OCI-LY1 (cell line): Measurements from ENCODE around the gene MATR3.

Experiments used
- H2AFZ ChIP-seq: fragments of 200-600 bp; sonication (generic), shearing (Covaris generic); 2 replicates; pipeline ENCODE4 v1.6.0; 2014; ENCODE audit warnings: antibody characterized with exemption, mild to moderate bottlenecking, low read length
- H3F3A ChIP-seq: fragments of 200-600 bp; sonication (generic), shearing (Covaris generic); 2 replicates; pipeline ENCODE4 v1.6.0; 2014; ENCODE audit warnings: mild to moderate bottlenecking, antibody characterized with exemption, low read length, moderate library complexity; ENCODE audit not compliant: insufficient read depth
- H3K27ac ChIP-seq: fragments of 200-600 bp; sonication (generic); 2 replicates; pipeline ENCODE4 v1.5.1; 2014; ENCODE audit warnings: low read length, mixed run types, mild to moderate bottlenecking, low read depth; ENCODE audit not compliant: poor library complexity, severe bottlenecking
- H3K27me3 ChIP-seq: fragments of 200-600 bp; sonication (generic); 2 replicates; pipeline ENCODE4 v1.6.0; 2014; ENCODE audit warnings: antibody characterized with exemption, mild to moderate bottlenecking, low read length, moderate library complexity; ENCODE audit not compliant: insufficient read depth
- H3K36me3 ChIP-seq: fragments of 200-600 bp; sonication (generic); 2 replicates; pipeline ENCODE4 v1.6.1; 2014; ENCODE audit warnings: mild to moderate bottlenecking, antibody characterized with exemption, low read length, moderate library complexity, mixed read lengths; ENCODE audit not compliant: insufficient read depth
- H3K4me1 ChIP-seq: fragments of 200-600 bp; sonication (generic); 2 replicates; pipeline ENCODE4 v1.5.1; 2014; ENCODE audit warnings: mild to moderate bottlenecking, low read length, moderate library complexity; ENCODE audit not compliant: insufficient read depth, severe bottlenecking
- H3K4me2 ChIP-seq: fragments of 200-600 bp; sonication (generic), shearing (Covaris generic); 2 replicates; pipeline ENCODE4 v1.6.1; 2014; ENCODE audit warnings: low read length
- H3K4me3 ChIP-seq: fragments of 200-600 bp; sonication (generic); 2 replicates; pipeline ENCODE4 v1.5.1; 2014; ENCODE audit warnings: low read length, low read depth, mild to moderate bottlenecking, mixed read lengths; ENCODE audit not compliant: poor library complexity, severe bottlenecking
- H3K79me2 ChIP-seq: fragments of 200-600 bp; shearing (Covaris generic); 2 replicates; pipeline ENCODE4 v1.6.1; 2016; ENCODE audit warnings: mixed run types, low read length, mixed read lengths; ENCODE audit not compliant: insufficient read depth
- H3K9ac ChIP-seq: fragments of 200-600 bp; sonication (generic), shearing (Covaris generic); 2 replicates; pipeline ENCODE4 v1.6.1; 2014; ENCODE audit warnings: mild to moderate bottlenecking, low read length, mixed read lengths
- H3K9me2 ChIP-seq: fragments of 200-600 bp; sonication (generic), shearing (Covaris generic); 2 replicates; pipeline ENCODE4 v1.6.1; 2014; ENCODE audit warnings: low read depth, mild to moderate bottlenecking, low read length, mixed read lengths
- H3K9me3 ChIP-seq: fragments of 200-600 bp; shearing (Covaris generic); 2 replicates; pipeline ENCODE4 v1.6.1; 2014; ENCODE audit warnings: low read length, mixed read lengths
- H4K20me1 ChIP-seq: fragments of 200-600 bp; sonication (generic), shearing (Covaris generic); 2 replicates; pipeline ENCODE4 v1.6.0; 2016; ENCODE audit warnings: mild to moderate bottlenecking, low read length; ENCODE audit not compliant: insufficient read depth
- EZH2 ChIP-seq: fragments of 200-600 bp; sonication (generic), shearing (Covaris generic); IDR thresholded peaks from 2 replicates; pipeline ENCODE4 v1.8.0; 2017; ENCODE audit warnings: borderline replicate concordance, mixed run types, mild to moderate bottlenecking, antibody characterized with exemption, low read length, moderate library complexity, mixed read lengths
- TF ChIP-seq, protein P1 (sequence below): fragments of 200-600 bp; sonication (generic), shearing (Covaris generic); IDR thresholded peaks from 2 replicates; pipeline ENCODE4 v1.5.1; 2017; ENCODE audit warnings: mild to moderate bottlenecking, antibody characterized with exemption, low read length, moderate library complexity, mixed read lengths

Gene MATR3

DNA sequence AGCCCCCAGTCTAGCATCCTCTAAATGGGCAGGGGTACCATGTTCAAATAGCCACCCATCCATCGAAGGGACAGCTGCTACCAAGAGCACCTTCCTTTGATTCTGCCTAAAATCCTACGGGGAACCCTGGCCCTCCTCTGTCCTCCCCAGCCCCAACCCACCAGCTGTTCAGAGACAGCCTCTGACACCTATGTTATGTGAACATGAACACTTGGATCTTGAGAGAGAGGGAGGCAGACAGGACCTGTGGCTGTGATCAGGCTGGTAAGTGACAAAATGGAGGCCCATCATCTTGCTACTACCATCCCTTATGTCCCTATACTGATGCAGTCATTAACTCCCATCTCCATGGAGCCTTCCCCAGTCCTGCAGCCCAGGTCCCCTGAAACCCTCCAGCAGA is 81.4 kb downstream of the MATR3 start:
- Histone ChIP-seq H2AFZ (no peak overlapping the region), H3K79me2 (no peaks in the 10 kb centered on the region), H3K36me3 (peaks cover 11% of the 10 kb centered on the region; the same call in 1 of the 2 replicates), H3K9ac (no peak overlapping the region), H3K27ac (no peak overlapping the region), H3K9me2 (no peaks in the 10 kb centered on the region), H3K27me3 (no peaks in the 10 kb centered on the region), H3F3A (no peaks in the 10 kb centered on the region), H3K4me2 (no peak overlapping the region), H3K4me1 (no peaks in the 10 kb centered on the region), H3K9me3 (no peaks in the 10 kb centered on the region), H3K4me3 (no peak overlapping the region), H4K20me1 (no peaks in the 10 kb centered on the region)
- TF ChIP-seq EZH2: no peak
- TF ChIP-seq, protein P1, sequence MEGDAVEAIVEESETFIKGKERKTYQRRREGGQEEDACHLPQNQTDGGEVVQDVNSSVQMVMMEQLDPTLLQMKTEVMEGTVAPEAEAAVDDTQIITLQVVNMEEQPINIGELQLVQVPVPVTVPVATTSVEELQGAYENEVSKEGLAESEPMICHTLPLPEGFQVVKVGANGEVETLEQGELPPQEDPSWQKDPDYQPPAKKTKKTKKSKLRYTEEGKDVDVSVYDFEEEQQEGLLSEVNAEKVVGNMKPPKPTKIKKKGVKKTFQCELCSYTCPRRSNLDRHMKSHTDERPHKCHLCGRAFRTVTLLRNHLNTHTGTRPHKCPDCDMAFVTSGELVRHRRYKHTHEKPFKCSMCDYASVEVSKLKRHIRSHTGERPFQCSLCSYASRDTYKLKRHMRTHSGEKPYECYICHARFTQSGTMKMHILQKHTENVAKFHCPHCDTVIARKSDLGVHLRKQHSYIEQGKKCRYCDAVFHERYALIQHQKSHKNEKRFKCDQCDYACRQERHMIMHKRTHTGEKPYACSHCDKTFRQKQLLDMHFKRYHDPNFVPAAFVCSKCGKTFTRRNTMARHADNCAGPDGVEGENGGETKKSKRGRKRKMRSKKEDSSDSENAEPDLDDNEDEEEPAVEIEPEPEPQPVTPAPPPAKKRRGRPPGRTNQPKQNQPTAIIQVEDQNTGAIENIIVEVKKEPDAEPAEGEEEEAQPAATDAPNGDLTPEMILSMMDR: no peak

DNA sequence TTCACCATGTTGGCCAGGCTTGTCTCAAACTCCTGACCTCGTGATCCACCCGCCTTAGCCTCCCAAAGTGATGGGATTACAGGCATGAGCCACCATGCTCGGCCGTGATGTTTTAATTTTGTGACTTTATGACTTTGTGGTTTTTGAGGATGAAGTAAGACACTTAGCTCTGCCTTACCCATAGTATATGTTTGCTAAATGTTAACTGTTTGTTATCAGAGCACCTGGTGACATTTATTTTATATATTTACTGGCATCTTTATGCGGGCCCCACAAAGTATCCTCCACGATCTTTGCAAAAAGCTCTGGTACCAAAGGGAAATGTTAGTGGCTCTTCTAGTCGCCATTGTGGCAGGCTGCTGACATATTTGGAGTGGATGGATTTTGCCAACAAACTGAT is 82.8 kb downstream of the MATR3 start:
- Histone ChIP-seq H3F3A (no peaks in the 10 kb centered on the region), H3K4me1 (no peaks in the 10 kb centered on the region), H3K27ac (no peak overlapping the region), H2AFZ (no peak overlapping the region), H3K27me3 (no peaks in the 10 kb centered on the region), H3K36me3 (peaks cover 5% of the 10 kb centered on the region; the same call in 1 of the 2 replicates), H3K79me2 (no peaks in the 10 kb centered on the region), H3K9me3 (no peaks in the 10 kb centered on the region), H3K4me2 (no peak overlapping the region), H3K4me3 (no peak overlapping the region), H4K20me1 (no peaks in the 10 kb centered on the region), H3K9ac (no peak overlapping the region), H3K9me2 (no peaks in the 10 kb centered on the region)
- no peak for TF ChIP-seq EZH2
- TF ChIP-seq, protein P1: no peak

DNA sequence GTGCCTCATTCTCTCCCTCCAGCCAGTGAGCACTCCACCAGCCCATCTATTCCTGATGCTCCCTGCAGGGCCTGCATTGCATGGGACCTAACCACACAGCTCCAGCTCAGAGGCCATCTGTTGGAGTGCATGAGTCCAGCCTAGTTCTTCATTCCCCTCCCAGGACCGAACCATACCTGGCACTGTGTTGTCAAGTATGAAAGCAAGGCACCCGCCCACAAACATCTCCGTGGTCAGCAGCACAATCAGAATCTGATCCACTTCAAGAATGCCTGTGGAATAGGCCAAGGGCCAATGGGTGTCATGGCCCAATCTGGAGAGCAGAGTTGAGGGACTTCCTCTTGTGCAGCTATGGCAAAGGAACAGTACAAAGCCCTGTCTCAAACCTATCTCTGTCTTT is 83.7 kb downstream of the MATR3 start:
- H2AFZ ChIP-seq: no peak overlapping the region
- no peak overlapping the region for H3K9ac ChIP-seq
- no peak overlapping the region for H3K4me2 ChIP-seq
- no peak overlapping the region for H3K4me3 ChIP-seq
- no peaks in the 10 kb centered on the region for H3F3A ChIP-seq
- H3K27ac ChIP-seq: no peak overlapping the region
- no peaks in the 10 kb centered on the region for H3K36me3 ChIP-seq
- no peak for TF ChIP-seq EZH2
- TF ChIP-seq, protein P1: no peak
- H3K27me3 ChIP-seq: no peaks in the 10 kb centered on the region
- H4K20me1 ChIP-seq: no peaks in the 10 kb centered on the region
- H3K9me3 ChIP-seq: no peaks in the 10 kb centered on the region
- peaks cover 3% of the 10 kb centered on the region for H3K4me1 ChIP-seq
- H3K9me2 ChIP-seq: no peaks in the 10 kb centered on the region
- no peaks in the 10 kb centered on the region for H3K79me2 ChIP-seq
